ENCODE data around the gene CFAP299.

Gene CFAP299

GRCh38 chr4:80956421-80956820 is 620.9 kb downstream of the CFAP299 start:
- no peak overlapping the region for H3K4me3 ChIP-seq (ENCODE audit: low read length)
- DNase-seq (ENCODE audit: low read depth): no peak
- TF ChIP-seq, protein P1, sequence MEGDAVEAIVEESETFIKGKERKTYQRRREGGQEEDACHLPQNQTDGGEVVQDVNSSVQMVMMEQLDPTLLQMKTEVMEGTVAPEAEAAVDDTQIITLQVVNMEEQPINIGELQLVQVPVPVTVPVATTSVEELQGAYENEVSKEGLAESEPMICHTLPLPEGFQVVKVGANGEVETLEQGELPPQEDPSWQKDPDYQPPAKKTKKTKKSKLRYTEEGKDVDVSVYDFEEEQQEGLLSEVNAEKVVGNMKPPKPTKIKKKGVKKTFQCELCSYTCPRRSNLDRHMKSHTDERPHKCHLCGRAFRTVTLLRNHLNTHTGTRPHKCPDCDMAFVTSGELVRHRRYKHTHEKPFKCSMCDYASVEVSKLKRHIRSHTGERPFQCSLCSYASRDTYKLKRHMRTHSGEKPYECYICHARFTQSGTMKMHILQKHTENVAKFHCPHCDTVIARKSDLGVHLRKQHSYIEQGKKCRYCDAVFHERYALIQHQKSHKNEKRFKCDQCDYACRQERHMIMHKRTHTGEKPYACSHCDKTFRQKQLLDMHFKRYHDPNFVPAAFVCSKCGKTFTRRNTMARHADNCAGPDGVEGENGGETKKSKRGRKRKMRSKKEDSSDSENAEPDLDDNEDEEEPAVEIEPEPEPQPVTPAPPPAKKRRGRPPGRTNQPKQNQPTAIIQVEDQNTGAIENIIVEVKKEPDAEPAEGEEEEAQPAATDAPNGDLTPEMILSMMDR (conservative IDR thresholded peaks at IDR 0.05; ENCODE audit: low read length): no peak

- no peak overlapping the region for H3K4me3 ChIP-seq (ENCODE audit: low read length)
- TF ChIP-seq, protein P1 (conservative IDR thresholded peaks at IDR 0.05; ENCODE audit: low read length): no peak
- DNase-seq (ENCODE audit: low read depth): peak; percentile 7
These were observed 627.5 kb downstream of the CFAP299 start for GRCh38 chr4:80963051-80963450.

GRCh38 chr4:80967346-80967745 is 631.8 kb downstream of the CFAP299 start:
- H3K4me3 ChIP-seq (ENCODE audit: low read length): no peak overlapping the region
- peak; percentile 68 for DNase-seq (ENCODE audit: low read depth)
- TF ChIP-seq, protein P1 (conservative IDR thresholded peaks at IDR 0.05; ENCODE audit: low read length): no peak

DNA sequence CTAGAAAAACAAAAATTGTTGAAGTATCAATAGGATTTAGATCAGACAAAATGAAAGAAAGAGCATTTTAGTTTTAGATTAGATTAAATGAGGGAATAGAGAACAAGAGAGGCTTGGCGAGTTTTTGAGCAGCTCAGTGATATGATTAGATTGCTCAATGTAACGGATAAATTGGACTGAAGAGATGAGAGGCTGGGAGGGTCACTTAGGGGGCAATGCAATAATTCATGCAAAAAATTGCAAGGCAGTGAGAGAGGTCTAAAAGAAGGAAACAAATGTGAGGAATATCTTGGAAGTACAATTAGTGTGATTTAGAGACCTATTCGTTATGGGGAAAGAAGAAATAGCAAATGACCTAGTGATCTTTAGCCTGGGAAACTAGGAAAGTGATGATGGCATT is 644.7 kb downstream of the CFAP299 start:
- no peak for DNase-seq (ENCODE audit: low read depth)
- no peak overlapping the region for H3K4me3 ChIP-seq (ENCODE audit: low read length)
- TF ChIP-seq, protein P1 (conservative IDR thresholded peaks at IDR 0.05; ENCODE audit: low read length): no peak

- DNase-seq (ENCODE audit: low read depth): no peak
- no peak overlapping the region for H3K4me3 ChIP-seq (ENCODE audit: low read length)
- TF ChIP-seq, protein P1 (conservative IDR thresholded peaks at IDR 0.05; ENCODE audit: low read length): no peak
These were observed 650.5 kb downstream of the CFAP299 start for GRCh38 chr4:80986011-80986410.

DNA sequence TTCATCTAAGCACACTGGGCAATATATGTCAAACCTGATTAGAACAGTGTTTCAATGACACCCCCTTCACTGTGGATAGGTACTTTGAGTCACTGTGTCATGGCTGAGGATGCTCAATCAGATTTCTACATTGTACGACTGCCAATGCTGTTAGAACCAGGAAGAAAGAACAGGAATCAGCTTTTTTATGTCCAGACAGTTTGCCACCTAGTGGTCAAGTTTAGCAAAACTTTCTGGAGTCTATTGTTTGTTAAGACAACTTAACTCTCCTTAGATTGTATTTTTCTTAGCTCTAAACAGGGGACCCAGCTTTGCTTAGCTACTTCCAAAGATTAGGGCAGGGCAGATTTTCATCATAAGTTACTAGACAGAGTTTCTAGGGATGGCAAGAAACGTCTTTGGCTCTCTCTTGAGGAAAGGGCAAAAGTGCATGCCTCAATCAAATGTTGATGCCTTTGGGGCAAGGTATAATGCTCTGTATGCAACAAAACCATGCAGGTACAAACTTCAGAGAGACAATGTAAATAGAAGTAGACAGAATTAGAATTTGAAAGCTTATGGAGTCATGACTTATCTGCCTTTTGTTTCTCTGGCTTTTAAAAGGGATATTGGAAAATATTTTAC is 654.5 kb downstream of the CFAP299 start:
- H3K4me3 ChIP-seq (ENCODE audit: low read length): no peak overlapping the region
- TF ChIP-seq, protein P1 (conservative IDR thresholded peaks at IDR 0.05; ENCODE audit: low read length): peak; percentile 79
- DNase-seq (ENCODE audit: low read depth): peak; percentile 73

- no peak overlapping the region for H3K4me3 ChIP-seq (ENCODE audit: low read length)
- DNase-seq (ENCODE audit: low read depth): no peak
- TF ChIP-seq, protein P1 (conservative IDR thresholded peaks at IDR 0.05; ENCODE audit: low read length): no peak
These were observed 655.3 kb downstream of the CFAP299 start for GRCh38 chr4:80990851-80991250.
